ENCODE measurements around the gene SLC16A6. TPM values are rescaled to one million over a fixed set of nuclear protein-coding genes. Genes with fewer than 3 reads are reported as not detected.

The SLC16A6 gene
- total RNA-seq, 1 experiment from 2014 or later, result 0.70 TPM

DNA sequence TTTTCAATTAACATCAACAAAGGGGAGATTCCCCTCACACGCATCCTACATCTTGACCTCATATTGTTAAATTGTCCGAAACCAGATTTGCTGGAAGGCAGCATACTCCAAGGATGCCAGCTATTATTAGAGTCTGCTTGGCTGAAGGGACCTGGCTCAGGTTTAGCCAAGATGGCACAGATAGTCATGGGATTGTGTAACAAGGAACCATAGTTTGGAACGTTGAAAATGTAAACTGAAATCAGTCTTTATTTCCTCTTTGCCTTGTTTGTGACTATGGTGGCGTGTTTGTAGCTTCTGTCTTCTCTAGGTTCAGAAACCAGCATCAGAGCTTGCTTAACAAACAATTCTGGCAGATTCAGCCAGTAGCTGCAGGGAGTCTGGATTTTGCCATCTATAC, 6.3 kb upstream of the SLC16A6 start:
- no peaks in the 10 kb centered on the region for H3K27me3 ChIP-seq (ENCODE audit: insufficient read depth, low read depth)
- peaks cover 20% of the 10 kb centered on the region for H3K4me1 ChIP-seq (replicated peaks; ENCODE audit: insufficient read depth)
- POLR2A ChIA-PET (ENCODE audit: unreplicated experiment), result no interaction called here
- no TSS peak for BruUV-seq (replicated peaks)
- intact Hi-C loops (cut with micrococcal nuclease; ENCODE audit: unreplicated experiment), result loop anchor here (10.0 kb wide), 1 partner anchor 58 kb away; no protein-coding TSS in a partner anchor
- H3K9me2 ChIP-seq (ENCODE audit: insufficient read depth), result no peaks in the 10 kb centered on the region
- no peak overlapping the region for H3K4me3 ChIP-seq
- no peak overlapping the region for H3K27ac ChIP-seq
- H4K20me1 ChIP-seq (ENCODE audit: insufficient read depth), result no peaks in the 10 kb centered on the region
- 0 out of 2 replicates have a peak, but pooled peaks cover 12% of the 10 kb centered on the region for H3F3A ChIP-seq (ENCODE audit: insufficient read depth, low read depth)
- no peaks in the 10 kb centered on the region for H3K36me3 ChIP-seq (ENCODE audit: low read depth)
- no peak for TF ChIP-seq EZH2 (IDR thresholded peaks at IDR 0.05; ENCODE audit: low read depth)
- no peak for TF ChIP-seq CTCF (conservative IDR thresholded peaks at IDR 0.05)
- no peak overlapping the region for H3K4me2 ChIP-seq
- no peak overlapping the region for H2AFZ ChIP-seq
- DNase-seq, result no peak
- CTCF ChIA-PET, result no interaction called here
- H3K9me3 ChIP-seq (ENCODE audit: insufficient read depth, low read depth), result no peaks in the 10 kb centered on the region
- H3K79me2 ChIP-seq (ENCODE audit: low read depth), result peaks cover 3% of the 10 kb centered on the region; the same call in 1 of the 2 replicates

DNA sequence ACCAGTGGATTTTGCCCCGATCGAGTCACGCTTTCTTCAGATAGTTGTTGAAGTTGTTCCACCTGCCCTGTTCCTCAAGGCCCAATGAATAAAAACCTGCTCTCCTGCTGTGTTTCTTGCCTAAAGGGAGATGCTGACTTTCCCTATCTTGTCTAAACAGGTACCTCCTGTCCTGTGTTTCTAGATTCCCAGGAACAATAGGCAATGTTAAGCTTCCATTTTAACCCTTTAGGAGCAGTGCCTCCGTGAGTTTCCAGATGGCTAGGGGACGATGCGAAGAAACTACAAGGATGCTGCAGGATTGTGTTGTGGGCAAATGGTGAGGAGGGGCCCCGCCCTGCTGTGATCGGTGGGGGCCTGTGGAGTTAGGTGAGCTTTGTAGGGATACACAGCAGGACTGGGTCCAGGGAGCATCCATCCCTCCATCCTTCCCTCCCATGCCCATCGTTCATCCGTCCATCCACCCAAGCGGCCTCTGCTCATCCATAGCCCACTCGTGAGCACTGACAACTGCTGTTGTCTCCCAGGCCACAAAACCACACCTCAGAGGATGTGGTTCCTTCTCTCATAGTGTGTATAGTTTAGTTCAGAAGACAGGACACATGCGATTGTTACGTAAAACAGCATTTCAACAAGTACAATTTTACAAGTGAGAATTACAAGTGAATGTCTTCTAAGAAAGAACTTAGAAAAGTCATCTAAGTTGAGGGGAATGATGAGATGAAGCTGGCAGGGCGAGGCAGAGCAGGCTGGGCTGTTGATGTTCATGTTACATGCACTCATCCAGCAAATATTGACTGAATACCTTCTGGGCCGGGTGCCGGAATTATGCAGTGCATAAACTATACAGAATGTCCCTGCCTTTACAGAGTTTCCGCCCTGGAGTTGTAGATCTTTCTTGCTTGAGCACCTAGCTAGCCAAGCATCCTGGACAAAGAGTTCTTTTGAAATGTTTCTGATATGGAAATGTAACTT, 5.6 kb upstream of the SLC16A6 start:
- CTCF ChIA-PET, result no interaction called here

DNA sequence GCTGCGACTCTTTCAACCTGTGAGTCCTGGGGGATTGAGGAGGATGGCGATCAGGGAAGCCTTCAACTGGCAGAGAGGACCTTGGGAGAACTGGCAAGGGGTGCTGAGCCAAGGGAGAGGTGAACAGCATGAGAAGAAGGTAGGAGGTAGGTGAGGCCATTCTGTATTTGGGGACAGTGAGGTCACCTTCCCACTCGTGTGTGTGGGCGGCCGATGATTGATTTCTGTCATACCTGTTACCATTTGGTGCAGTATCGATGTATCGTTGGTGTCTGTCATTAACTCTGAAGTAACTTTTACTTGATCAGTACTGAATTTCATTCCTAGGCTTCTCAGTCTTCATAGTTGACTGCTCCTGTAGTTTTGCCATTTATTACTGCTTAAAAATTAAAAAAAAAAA, 4.2 kb upstream of the SLC16A6 start:
- Histone ChIP-seq H3K9me3 (ENCODE audit: insufficient read depth, low read depth) (no peaks in the 10 kb centered on the region), H4K20me1 (ENCODE audit: insufficient read depth) (no peaks in the 10 kb centered on the region), H3K9me2 (ENCODE audit: insufficient read depth) (no peaks in the 10 kb centered on the region), H3K4me3 (no peak overlapping the region), H2AFZ (no peak overlapping the region), H3K4me2 (no peak overlapping the region), H3F3A (ENCODE audit: insufficient read depth, low read depth) (peaks cover 11% of the 10 kb centered on the region; the same call in 1 of the 2 replicates), H3K4me1 (replicated peaks; ENCODE audit: insufficient read depth) (peaks cover 11% of the 10 kb centered on the region), H3K27me3 (ENCODE audit: insufficient read depth, low read depth) (no peaks in the 10 kb centered on the region), H3K36me3 (ENCODE audit: low read depth) (no peaks in the 10 kb centered on the region), H3K79me2 (ENCODE audit: low read depth) (peaks cover 3% of the 10 kb centered on the region; the same call in 1 of the 2 replicates), H3K27ac (no peak overlapping the region)
- BruUV-seq (replicated peaks), result no TSS peak
- intact Hi-C loops (cut with micrococcal nuclease; ENCODE audit: unreplicated experiment), result loop anchor here (10.0 kb wide), 1 partner anchor 60 kb away; no protein-coding TSS in a partner anchor
- no peak for DNase-seq
- CTCF ChIA-PET, result no interaction called here
- POLR2A ChIA-PET (ENCODE audit: unreplicated experiment), result no interaction called here
- TF ChIP-seq EZH2 (IDR thresholded peaks at IDR 0.05; ENCODE audit: low read depth), result no peak
- no peak for TF ChIP-seq CTCF (conservative IDR thresholded peaks at IDR 0.05)

More for the DNA sequence above, 5.6 kb upstream of the SLC16A6 start:
- Histone ChIP-seq H3K9me3 (ENCODE audit: insufficient read depth, low read depth) (no peaks in the 10 kb centered on the region), H4K20me1 (ENCODE audit: insufficient read depth) (no peaks in the 10 kb centered on the region), H3K27ac (no peak overlapping the region), H3K9me2 (ENCODE audit: insufficient read depth) (no peaks in the 10 kb centered on the region), H3K79me2 (ENCODE audit: low read depth) (peaks cover 3% of the 10 kb centered on the region; the same call in 1 of the 2 replicates), H3K4me3 (no peak overlapping the region), H3K27me3 (ENCODE audit: insufficient read depth, low read depth) (no peaks in the 10 kb centered on the region), H3K4me2 (no peak overlapping the region), H3F3A (ENCODE audit: insufficient read depth, low read depth) (0 out of 2 replicates have a peak, but pooled peaks cover 12% of the 10 kb centered on the region), H3K36me3 (ENCODE audit: low read depth) (no peaks in the 10 kb centered on the region), H2AFZ (no peak overlapping the region), H3K4me1 (replicated peaks; ENCODE audit: insufficient read depth) (peaks cover 15% of the 10 kb centered on the region)
- no peak for DNase-seq
- BruUV-seq (replicated peaks), result no TSS peak
- POLR2A ChIA-PET (ENCODE audit: unreplicated experiment), result no interaction called here
- intact Hi-C loops (cut with micrococcal nuclease; ENCODE audit: unreplicated experiment), result loop anchor here (10.0 kb wide), 1 partner anchor 58 kb away; no protein-coding TSS in a partner anchor
- no peak for TF ChIP-seq EZH2 (IDR thresholded peaks at IDR 0.05; ENCODE audit: low read depth)
- no peak for TF ChIP-seq CTCF (conservative IDR thresholded peaks at IDR 0.05)

All from PC-9 (cell line).